ENCODE data around the gene TEC.

DNA sequence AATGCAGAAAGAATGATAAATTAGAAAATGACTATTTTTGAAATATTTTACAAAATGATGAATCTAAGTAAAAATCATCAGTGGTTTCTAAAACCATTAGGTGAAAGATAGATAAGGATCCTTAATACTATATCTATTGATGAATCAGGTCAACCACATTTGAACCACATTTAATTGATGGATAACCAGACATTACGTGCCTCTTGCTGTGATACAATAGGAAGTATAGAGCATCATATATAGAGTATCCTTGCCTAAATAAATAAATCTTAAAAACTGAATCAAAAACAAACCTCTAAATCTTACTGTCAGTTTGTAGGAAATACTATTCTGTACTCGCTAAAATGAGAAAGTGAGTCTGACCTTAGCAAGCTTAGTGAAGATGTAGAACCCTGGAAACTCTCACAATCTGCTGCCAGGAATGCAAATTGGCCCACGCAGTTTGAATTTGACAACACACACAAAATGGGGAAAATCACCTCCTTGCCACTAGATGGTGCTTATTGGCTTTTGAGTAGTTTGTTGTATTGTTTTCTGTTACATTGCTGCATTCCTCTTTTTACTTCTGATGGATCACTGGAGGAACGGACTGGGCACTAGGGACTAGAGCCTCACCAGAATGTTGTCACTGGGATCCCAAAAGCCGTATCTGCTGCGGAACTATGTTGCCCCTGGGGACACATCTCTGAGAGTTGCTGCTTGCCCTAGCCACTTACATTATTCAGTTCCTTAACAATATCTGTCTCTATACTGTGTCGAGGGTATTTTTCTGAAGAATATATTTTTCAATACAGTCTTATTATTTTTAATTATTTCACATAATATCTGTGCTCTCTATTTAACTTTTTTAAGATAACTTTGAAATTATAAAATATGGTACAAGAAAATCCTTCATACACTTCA lies 46.3 kb upstream of the TEC start:
- TF ChIP-seq, protein P1, sequence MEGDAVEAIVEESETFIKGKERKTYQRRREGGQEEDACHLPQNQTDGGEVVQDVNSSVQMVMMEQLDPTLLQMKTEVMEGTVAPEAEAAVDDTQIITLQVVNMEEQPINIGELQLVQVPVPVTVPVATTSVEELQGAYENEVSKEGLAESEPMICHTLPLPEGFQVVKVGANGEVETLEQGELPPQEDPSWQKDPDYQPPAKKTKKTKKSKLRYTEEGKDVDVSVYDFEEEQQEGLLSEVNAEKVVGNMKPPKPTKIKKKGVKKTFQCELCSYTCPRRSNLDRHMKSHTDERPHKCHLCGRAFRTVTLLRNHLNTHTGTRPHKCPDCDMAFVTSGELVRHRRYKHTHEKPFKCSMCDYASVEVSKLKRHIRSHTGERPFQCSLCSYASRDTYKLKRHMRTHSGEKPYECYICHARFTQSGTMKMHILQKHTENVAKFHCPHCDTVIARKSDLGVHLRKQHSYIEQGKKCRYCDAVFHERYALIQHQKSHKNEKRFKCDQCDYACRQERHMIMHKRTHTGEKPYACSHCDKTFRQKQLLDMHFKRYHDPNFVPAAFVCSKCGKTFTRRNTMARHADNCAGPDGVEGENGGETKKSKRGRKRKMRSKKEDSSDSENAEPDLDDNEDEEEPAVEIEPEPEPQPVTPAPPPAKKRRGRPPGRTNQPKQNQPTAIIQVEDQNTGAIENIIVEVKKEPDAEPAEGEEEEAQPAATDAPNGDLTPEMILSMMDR (IDR thresholded peaks at IDR 0.05), result peak; percentile 74
- no peak for TF ChIP-seq POLR2AphosphoS5 (IDR thresholded peaks at IDR 0.05; ENCODE audit: low read depth, low read length)

Data from SK-N-SH (cell line).